ENCODE measurements around the gene SAFB.

SAFB gene

GRCh38 chr19:5663904-5664303 is 41.0 kb downstream of the SAFB start:
- Histone ChIP-seq H3K9me3 (no peaks in the 10 kb centered on the region), H3K36me3 (peaks cover 93% of the 10 kb centered on the region), H3K4me1 (ENCODE audit: control insufficient read depth in 1 of 2, insufficient read depth in 1 of 2, low read depth in 1 of 2, low read length in 1 of 2) (no peaks in the 10 kb centered on the region), H3K4me3 (ENCODE audit: low read depth in 1 of 2, low read length in 1 of 2) (no peak overlapping the region), H3K27me3 (no peaks in the 10 kb centered on the region), H3K27ac (no peak overlapping the region)
- TF ChIP-seq CTCF (IDR thresholded peaks at IDR 0.05), result no peak

GRCh38 chr19:5664515-5664914 is 41.6 kb downstream of the SAFB start:
- Histone ChIP-seq H3K4me3 (ENCODE audit: low read depth in 1 of 2, low read length in 1 of 2) (no peak overlapping the region), H3K27ac (no peak overlapping the region), H3K9me3 (no peaks in the 10 kb centered on the region), H3K27me3 (no peaks in the 10 kb centered on the region), H3K4me1 (ENCODE audit: control insufficient read depth in 1 of 2, insufficient read depth in 1 of 2, low read depth in 1 of 2, low read length in 1 of 2) (peaks cover 4% of the 10 kb centered on the region in 2 experiments), H3K36me3 (peaks cover 93% of the 10 kb centered on the region)
- TF ChIP-seq CTCF (IDR thresholded peaks at IDR 0.05), result no peak

GRCh38 chr19:5665781-5666513 is 43.1 kb downstream of the SAFB start:
- Histone ChIP-seq H3K27ac (no peak overlapping the region), H3K36me3 (peaks cover 93% of the 10 kb centered on the region), H3K4me3 (ENCODE audit: low read depth in 1 of 2, low read length in 1 of 2) (no peak overlapping the region), H3K4me1 (ENCODE audit: control insufficient read depth in 1 of 2, insufficient read depth in 1 of 2, low read depth in 1 of 2, low read length in 1 of 2) (peaks cover 5 to 8% of the 10 kb centered on the region in 2 experiments), H3K9me3 (no peaks in the 10 kb centered on the region), H3K27me3 (no peaks in the 10 kb centered on the region)
- no peak for TF ChIP-seq CTCF (IDR thresholded peaks at IDR 0.05)

- H3K27ac ChIP-seq, result no peak overlapping the region
- peaks cover 5 to 8% of the 10 kb centered on the region in 2 experiments for H3K4me1 ChIP-seq (ENCODE audit: control insufficient read depth in 1 of 2, insufficient read depth in 1 of 2, low read depth in 1 of 2, low read length in 1 of 2)
- no peak for TF ChIP-seq CTCF (IDR thresholded peaks at IDR 0.05)
- H3K9me3 ChIP-seq, result no peaks in the 10 kb centered on the region
- peaks cover 92% of the 10 kb centered on the region for H3K36me3 ChIP-seq
- no peaks in the 10 kb centered on the region for H3K27me3 ChIP-seq
- H3K4me3 ChIP-seq (ENCODE audit: low read depth in 1 of 2, low read length in 1 of 2), result no peak overlapping the region
Measured at GRCh38 chr19:5666921-5667610, 44.2 kb downstream of the SAFB start.

GRCh38 chr19:5667751-5668271 is 44.9 kb downstream of the SAFB start:
- H3K4me1 ChIP-seq (ENCODE audit: control insufficient read depth in 1 of 2, insufficient read depth in 1 of 2, low read depth in 1 of 2, low read length in 1 of 2), result peaks cover 5 to 8% of the 10 kb centered on the region in 2 experiments
- H3K27ac ChIP-seq, result no peak overlapping the region
- H3K4me3 ChIP-seq (ENCODE audit: low read depth in 1 of 2, low read length in 1 of 2), result no peak overlapping the region
- H3K36me3 ChIP-seq, result peaks cover 85% of the 10 kb centered on the region
- no peak for TF ChIP-seq CTCF (IDR thresholded peaks at IDR 0.05)
- H3K9me3 ChIP-seq, result no peaks in the 10 kb centered on the region
- H3K27me3 ChIP-seq, result no peaks in the 10 kb centered on the region

All from neutrophil (primary cell).